GM18508 (cell line): ENCODE results near the gene CFTR.

ENCODE experiments used
- ATAC-seq: cut with Tn5 transposase; IDR thresholded peaks from one replicate; pipeline ENCODE4 v1.9.1; 2021; ENCODE audit warnings: moderate number of reproducible peaks; ENCODE audit not compliant: insufficient read depth, unreplicated experiment

CFTR gene

DNA sequence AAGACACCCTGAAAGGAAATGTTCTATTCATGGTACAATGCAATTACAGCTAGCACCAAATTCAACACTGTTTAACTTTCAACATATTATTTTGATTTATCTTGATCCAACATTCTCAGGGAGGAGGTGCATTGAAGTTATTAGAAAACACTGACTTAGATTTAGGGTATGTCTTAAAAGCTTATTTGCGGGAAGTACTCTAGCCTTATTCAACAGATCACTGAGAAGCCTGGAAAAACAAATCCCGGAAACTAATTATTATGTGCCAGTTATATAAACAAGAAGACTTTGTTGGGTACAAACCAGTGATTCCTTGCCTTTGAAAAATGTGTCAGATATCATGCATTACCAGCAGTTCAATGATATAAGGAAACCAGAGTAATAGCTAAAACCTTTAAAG is 160.1 kb downstream of the CFTR start:
- ATAC-seq = no peak

- no peak for ATAC-seq
Observed at GRCh38 chr7:117640465-117640864, 160.6 kb downstream of the CFTR start.

GRCh38 chr7:117645481-117646165 is 165.8 kb downstream of the CFTR start:
- no peak for ATAC-seq

- no peak for ATAC-seq
Observed at GRCh38 chr7:117648203-117648866, 168.5 kb downstream of the CFTR start.

DNA sequence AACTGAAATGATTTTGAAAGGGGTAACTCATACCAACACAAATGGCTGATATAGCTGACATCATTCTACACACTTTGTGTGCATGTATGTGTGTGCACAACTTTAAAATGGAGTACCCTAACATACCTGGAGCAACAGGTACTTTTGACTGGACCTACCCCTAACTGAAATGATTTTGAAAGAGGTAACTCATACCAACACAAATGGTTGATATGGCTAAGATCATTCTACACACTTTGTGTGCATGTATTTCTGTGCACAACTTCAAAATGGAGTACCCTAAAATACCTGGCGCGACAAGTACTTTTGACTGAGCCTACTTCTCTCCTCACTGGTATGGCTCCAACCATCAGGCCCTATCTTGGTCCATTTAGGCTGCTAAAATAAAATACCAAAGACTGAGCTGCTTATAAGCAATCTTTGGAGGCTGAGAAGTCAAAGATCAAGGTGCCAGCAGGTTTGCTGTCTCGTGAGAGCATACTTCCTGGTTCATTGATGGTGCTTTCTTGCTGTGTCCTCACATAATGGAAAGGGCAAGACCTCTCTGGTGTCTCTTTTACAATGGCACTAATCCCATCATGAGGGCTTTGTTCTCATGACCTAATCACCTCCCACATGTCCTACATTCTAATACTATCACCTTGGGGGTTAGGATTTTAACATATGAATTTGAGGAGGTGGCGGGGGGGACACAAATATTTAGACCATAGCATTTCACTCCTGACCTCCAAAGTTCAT is 173.3 kb downstream of the CFTR start:
- no peak for ATAC-seq

- ATAC-seq = no peak
Observed at GRCh38 chr7:117654780-117655179, 175.0 kb downstream of the CFTR start.

DNA sequence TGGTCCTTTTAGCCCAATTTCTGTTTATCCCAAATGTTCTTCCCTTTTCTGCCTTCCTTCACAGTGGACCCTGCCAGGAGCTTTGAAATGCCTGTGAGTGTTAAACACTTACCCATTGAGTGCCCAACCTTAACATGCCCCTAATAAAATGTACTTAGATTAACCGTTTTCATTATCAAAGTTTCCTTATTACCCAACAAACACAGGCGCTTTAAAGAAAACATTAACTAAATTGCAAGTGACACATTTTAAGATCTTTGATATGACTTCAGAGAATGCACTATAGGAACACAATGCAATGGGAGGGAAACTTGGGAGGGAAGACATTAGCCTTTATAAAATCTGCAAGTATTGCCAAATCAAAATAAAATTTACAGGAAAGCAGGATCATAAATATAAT is 177.0 kb downstream of the CFTR start:
- no peak for ATAC-seq

- no peak for ATAC-seq
Observed at GRCh38 chr7:117659531-117660011, 179.7 kb downstream of the CFTR start.

- no peak for ATAC-seq
Observed at GRCh38 chr7:117661328-117661727, 181.5 kb downstream of the CFTR start.

DNA sequence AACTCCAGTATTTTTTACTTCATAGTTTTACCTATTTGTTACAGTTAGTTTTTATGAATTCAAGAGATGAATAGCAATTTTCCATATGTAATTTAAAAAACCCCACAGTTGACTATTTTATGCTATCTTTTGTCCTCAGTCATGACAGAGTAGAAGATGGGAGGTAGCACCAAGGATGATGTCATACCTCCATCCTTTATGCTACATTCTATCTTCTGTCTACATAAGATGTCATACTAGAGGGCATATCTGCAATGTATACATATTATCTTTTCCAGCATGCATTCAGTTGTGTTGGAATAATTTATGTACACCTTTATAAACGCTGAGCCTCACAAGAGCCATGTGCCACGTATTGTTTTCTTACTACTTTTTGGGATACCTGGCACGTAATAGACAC is 184.2 kb downstream of the CFTR start:
- no peak for ATAC-seq

DNA sequence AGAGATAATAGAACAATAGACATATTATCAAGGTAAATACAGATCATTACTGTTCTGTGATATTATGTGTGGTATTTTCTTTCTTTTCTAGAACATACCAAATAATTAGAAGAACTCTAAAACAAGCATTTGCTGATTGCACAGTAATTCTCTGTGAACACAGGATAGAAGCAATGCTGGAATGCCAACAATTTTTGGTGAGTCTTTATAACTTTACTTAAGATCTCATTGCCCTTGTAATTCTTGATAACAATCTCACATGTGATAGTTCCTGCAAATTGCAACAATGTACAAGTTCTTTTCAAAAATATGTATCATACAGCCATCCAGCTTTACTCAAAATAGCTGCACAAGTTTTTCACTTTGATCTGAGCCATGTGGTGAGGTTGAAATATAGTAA is 185.5 kb downstream of the CFTR start:
- ATAC-seq = no peak

DNA sequence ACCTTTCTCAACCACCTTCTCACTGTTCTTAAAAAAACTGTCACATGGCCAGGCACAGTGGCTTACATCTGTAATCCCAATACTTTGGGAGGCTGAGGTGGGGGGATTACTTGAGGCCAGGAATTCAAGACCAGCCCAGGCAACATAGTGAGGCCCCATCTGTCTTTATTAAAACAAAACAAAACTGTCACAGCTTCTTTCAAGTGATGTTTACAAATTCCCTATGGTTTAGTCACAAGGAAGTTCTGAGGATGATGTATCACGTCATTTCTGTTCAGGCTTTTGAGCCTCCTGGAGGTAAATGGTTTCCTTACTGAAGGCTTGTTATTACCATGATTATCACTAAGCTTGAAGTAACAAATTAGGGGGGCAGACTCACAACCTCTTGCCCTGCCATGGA is 186.2 kb downstream of the CFTR start:
- ATAC-seq = no peak

- no peak for ATAC-seq
Observed at GRCh38 chr7:117666689-117667088, 186.9 kb downstream of the CFTR start.

DNA sequence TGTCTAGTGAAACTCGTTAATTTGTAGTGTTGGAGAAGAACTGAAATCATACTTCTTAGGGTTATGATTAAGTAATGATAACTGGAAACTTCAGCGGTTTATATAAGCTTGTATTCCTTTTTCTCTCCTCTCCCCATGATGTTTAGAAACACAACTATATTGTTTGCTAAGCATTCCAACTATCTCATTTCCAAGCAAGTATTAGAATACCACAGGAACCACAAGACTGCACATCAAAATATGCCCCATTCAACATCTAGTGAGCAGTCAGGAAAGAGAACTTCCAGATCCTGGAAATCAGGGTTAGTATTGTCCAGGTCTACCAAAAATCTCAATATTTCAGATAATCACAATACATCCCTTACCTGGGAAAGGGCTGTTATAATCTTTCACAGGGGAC is 187.6 kb downstream of the CFTR start:
- ATAC-seq = no peak

DNA sequence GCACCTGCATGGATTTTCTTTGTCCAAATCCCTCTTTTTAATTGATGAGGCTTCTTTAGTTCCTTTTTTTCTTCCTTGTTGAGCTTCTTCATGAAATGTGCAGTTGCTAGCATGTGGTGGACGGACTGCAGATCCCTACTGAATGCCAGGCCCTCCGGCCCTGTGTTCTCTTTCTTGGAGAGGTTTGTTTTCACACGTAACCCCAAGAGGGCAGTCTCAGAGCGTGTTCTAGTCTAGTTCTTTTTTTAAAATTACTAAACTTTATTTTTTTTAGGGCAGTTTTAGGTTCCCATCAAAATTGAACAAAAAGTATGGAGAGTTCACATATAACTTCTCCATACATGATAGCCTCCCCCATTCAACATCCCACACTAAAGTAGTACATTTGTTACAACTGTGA is 190.0 kb downstream of the CFTR start:
- no peak for ATAC-seq

- ATAC-seq = no peak
Observed at GRCh38 chr7:117672453-117672852, 192.6 kb downstream of the CFTR start.

- ATAC-seq = no peak
Observed at GRCh38 chr7:117673367-117673766, 193.5 kb downstream of the CFTR start.

DNA sequence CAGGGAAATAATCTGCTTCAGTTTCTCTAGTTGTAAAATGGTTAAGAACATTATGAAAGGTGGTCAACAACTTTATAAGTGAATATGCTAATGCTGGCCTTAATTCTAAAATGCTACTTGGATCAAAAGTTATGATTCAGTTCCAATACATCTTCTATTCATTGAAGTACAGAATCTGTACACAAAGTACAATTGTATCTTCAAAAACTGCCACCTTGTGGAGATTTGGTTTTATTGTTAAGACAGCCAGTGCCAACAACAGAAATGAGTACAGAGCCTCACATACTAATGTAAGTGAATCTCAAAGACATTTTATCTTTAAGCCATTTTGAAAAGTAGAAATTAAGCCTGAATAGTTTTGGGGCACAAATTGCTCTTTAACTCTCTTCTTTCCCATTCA is 194.0 kb downstream of the CFTR start:
- ATAC-seq = peak; percentile 61

GRCh38 chr7:117674617-117675016 is 194.8 kb downstream of the CFTR start:
- ATAC-seq = no peak

GRCh38 chr7:117675497-117676435 is 195.9 kb downstream of the CFTR start:
- no peak for ATAC-seq
